WI38 (cell line): ENCODE results near the gene TAT.
A peak's percentile ranks its signal among the peaks of the same experiment; 100 is the strongest.
"Not testable (repeated sequence)": the region's sequence is repeated elsewhere in the genome, so short reads cannot be mapped to it uniquely, and the experiment has no call there.

Source experiments
- H3K4me3 ChIP-seq: 2 replicates; pipeline ENCODE4 v1.5.1; 2011; ENCODE audit warnings: low read depth, mild to moderate bottlenecking, control low read depth, low read length
- TF ChIP-seq, protein P1 (sequence below): IDR thresholded peaks from 2 replicates; pipeline ENCODE4 v1.5.1; 2012; ENCODE audit warnings: low read depth, mild to moderate bottlenecking, control low read depth, low read length

TAT gene

DNA sequence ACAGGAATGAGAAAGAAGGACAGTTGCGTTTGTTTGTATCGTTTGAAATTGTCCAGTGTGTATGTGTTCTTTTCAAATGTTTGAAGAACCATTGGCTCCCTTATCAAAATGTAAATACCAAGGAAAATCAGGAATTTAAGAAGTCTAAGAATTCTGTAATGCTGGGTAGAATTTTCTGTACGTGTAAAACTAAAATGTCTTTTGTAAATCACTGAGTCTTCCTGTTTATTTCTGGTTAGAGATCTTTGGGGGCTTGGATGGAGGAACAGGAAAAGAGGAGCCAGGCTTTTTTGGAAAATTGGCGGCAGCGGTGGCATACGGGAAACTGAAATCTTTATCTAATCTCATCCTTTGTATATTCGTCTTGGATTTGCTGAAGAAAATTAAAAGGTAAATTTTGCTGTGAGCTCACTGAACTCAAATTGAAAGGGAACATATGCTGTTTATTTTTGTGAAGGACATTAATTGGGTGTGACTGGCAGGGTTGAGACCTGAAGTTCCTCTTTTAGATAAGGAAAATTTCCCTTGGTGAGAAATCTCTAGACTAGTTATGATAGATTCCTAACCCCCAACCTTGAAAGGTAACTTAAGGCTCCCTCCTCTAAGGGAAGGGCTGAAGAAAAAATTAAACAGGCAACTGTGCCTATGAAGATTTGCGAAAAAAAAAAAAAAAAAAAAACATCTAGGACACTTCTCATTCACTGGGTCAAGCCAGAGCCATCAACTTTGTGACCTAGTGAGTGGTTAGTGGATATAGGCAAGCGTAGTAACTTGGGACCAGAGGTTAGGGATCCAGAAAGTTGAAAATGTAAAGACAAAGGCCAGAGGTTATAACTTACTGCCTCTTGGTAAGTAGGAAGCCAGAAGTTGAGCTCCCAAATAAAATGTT lies 10.8 kb downstream of the TAT start:
- peak overlapping the region; percentile 68 for H3K4me3 ChIP-seq
- TF ChIP-seq, protein P1, sequence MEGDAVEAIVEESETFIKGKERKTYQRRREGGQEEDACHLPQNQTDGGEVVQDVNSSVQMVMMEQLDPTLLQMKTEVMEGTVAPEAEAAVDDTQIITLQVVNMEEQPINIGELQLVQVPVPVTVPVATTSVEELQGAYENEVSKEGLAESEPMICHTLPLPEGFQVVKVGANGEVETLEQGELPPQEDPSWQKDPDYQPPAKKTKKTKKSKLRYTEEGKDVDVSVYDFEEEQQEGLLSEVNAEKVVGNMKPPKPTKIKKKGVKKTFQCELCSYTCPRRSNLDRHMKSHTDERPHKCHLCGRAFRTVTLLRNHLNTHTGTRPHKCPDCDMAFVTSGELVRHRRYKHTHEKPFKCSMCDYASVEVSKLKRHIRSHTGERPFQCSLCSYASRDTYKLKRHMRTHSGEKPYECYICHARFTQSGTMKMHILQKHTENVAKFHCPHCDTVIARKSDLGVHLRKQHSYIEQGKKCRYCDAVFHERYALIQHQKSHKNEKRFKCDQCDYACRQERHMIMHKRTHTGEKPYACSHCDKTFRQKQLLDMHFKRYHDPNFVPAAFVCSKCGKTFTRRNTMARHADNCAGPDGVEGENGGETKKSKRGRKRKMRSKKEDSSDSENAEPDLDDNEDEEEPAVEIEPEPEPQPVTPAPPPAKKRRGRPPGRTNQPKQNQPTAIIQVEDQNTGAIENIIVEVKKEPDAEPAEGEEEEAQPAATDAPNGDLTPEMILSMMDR = no peak

DNA sequence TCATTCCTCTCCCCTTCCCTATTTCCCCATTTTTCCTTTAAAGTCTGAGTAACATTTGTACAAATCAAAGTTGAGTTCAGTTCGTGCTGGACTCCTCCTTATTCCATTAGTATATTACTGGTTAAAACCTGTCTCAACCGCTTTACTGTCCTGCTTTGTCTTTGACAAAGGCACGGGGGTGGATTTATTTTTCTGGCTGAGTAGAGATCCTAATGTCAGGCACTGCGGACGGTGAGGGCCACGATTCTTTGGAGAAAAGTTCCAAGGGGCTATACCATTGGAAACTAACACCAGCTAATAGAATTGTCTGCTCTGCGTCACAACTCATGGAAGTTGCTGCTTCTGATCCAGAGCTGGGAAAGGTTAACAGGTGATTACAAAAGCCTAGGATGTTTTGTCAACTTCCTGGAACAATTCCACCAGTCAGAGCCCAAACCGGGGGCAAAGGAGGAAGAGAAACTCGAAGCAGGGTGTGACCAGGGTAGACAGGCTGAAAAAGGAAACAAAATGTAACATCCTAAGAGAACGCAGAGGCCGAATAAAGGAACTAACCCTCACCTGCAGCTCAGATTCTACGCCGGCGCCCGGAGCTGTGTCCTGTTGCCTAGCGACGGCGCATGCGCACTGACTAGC lies 12.4 kb downstream of the TAT start:
- H3K4me3 ChIP-seq = peak overlapping the region; percentile 68
- TF ChIP-seq, protein P1 = no peak

DNA sequence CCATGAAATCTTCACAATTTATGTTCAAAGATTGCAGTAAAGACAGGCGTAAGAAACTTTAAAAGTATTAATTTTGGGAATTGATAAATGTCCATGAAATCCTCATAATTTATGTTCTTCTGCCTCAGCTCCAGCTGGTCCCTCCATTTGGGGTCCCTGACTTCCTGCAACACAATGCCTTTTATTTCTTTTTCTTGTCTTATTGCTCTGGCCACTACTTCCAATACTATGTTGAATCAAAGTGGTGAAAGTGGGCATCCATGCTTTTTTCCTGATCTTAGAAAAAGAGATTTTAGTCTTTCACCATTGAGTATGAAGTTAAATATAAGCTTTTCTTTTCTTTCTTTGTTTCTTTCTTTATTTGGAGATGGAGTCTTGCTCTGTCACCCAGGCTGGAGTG lies 14.3 kb downstream of the TAT start:
- no peak overlapping the region for H3K4me3 ChIP-seq
- TF ChIP-seq, protein P1 = no peak

DNA sequence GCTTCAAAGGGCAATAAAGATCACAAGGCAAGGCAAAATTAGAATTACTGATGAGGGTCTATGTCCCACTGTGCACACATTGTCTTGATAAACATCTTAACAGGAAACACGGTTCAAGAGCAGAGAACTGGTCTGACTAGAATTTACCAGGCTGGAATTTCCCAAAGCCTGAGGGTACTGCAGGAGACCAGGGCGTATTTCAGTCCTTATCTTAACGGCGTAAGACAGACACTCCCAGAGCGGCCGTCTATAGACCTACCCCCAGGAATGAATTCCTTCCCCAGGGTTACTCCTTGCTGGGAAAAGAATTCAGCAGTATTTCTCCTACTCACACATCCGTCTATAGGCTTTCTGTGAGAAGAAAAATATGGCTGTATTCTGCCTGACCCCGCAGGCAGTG lies 15.0 kb downstream of the TAT start:
- not testable (repeated sequence) for H3K4me3 ChIP-seq

DNA sequence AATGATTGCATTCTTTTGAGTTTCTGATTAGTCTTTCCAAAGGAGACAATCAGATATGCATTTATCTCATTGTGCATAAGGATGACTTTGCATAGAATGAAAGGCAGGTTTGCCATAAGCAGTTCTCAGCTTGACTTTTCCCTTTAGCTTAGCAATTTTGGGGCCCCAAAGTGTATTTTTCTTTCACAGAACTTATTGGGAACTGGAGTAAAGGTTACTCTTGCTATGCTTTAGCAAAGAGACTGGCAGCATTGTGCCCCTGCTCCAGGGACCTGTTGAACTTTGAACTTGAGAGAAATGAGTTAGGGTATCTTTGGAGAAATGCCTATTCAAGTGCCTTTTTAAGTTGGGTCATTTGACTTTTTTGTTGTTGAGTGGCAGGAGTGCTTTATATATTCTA lies 17.0 kb downstream of the TAT start:
- TF ChIP-seq, protein P1 = no peak
- H3K4me3 ChIP-seq = no peak overlapping the region

DNA sequence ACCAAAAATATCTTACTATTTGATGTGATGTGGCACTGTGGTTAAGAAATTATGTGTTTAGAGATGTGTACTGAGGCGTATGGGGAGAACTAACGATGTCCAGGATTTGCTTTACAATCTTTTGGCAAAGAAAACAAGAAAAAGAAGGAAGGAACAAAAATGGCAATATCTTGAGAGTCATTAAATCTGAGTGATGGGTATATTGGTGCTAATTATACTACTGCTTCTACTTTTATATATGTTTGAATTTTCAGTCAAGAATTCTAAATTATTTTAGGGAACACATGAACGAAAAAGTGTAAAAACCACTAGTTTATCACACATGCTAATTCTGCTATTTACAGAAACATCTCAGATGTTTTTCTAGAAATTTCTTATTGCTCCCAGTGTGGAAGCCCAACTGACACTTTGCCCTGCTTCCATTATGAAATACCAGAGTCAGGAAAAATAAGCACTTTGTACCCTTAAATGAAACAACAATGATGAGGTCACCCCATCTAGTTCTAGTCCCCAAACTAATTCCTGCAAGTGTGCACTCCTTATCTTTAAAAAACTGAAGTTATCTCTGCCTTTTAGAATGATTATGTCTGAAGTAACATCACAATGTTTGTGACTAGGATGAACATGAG lies 18.8 kb downstream of the TAT start:
- TF ChIP-seq, protein P1 = no peak
- no peak overlapping the region for H3K4me3 ChIP-seq

DNA sequence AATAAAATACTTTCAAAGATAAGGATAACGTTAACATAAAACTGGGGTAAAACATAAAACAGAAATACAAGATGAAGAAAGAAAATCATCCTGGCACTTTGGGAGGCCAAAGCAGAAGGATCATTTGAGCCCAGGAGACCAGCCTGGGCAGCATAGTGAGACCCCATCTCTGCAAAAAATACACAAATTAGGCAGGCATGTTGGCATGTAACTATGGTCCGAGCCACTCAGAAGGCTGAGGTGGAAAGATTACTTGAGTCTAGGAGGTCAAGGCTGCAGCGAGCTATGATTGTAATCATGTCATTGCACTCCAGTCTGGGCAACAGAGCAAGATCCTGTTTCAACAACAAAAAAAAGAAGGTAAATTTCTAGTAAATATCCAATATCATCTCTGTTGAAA lies 19.6 kb downstream of the TAT start:
- TF ChIP-seq, protein P1 = no peak
- H3K4me3 ChIP-seq = no peak overlapping the region
